ENCODE data around the gene POLR2F.

Gene POLR2F

GRCh38 chr22:37931893-37932389 lies 21.6 kb upstream of the POLR2F start:
- Histone ChIP-seq H3K9me3 (ENCODE audit: control insufficient read depth, insufficient read depth, low read depth, low read length) (no peaks in the 10 kb centered on the region), H3K4me3 (ENCODE audit: low read depth, low read length) (no peak overlapping the region), H3K4me1 (ENCODE audit: control insufficient read depth, insufficient read depth, low read length) (peaks cover 6% of the 10 kb centered on the region), H3K36me3 (ENCODE audit: control insufficient read depth in 2 of 2, insufficient read depth in 1 of 2, low read length in 2 of 2) (peaks cover 6 to 78% of the 10 kb centered on the region in 2 experiments; a peak in 2 of 3 replicates), H3K27ac (ENCODE audit: extremely low read depth, low read depth, low read length) (no peak overlapping the region)
- ChIA-PET CTCF (interaction anchor here (0.6 to 3.8 kb wide), 6 partner anchors 13 to 518 kb away, joined by 3 to 17 read pairs (median 6); partner anchors contain the start of gene MICALL1), POLR2A (interaction anchor here (0.7 to 1.2 kb wide), 5 partner anchors 8 to 114 kb away, joined by 3 read pairs; partner anchors contain the start of gene MICALL1)
- no peak for TF ChIP-seq ZNF239 (tag by site-specific recombination; IDR thresholded peaks at IDR 0.05)
- TF ChIP-seq ZNF561 (tag by site-specific recombination; IDR thresholded peaks at IDR 0.05; ENCODE audit: borderline replicate concordance): no peak
- no peak for TF ChIP-seq ZNF146 (tag by site-specific recombination; IDR thresholded peaks at IDR 0.05)
- 0 out of 2 replicates have a peak, but pooled peaks have one; percentile 16 for TF ChIP-seq HIC1 (tag by site-specific recombination; IDR thresholded peaks at IDR 0.05)
- no peak for TF ChIP-seq ZNF501 (tag by site-specific recombination; IDR thresholded peaks at IDR 0.05)
- no peak for TF ChIP-seq ZBTB26 (tag by site-specific recombination; optimal IDR thresholded peaks at IDR 0.05)
- TF ChIP-seq ZNF843 (tag by site-specific recombination; IDR thresholded peaks at IDR 0.05): no peak
- peak; percentile 67; the same call in 1 of the 2 replicates for TF ChIP-seq OSR2 (tag by site-specific recombination; IDR thresholded peaks at IDR 0.05)
- TF ChIP-seq ZNF791 (tag by site-specific recombination; IDR thresholded peaks at IDR 0.05): no peak
- no peak for TF ChIP-seq ZNF654 (tag by site-specific recombination; IDR thresholded peaks at IDR 0.05; ENCODE audit: low read depth)
- no peak for TF ChIP-seq FEZF1 (tag by site-specific recombination; IDR thresholded peaks at IDR 0.05)
- 0 out of 2 replicates have a peak, but pooled peaks have one; percentile 40 for TF ChIP-seq SP7 (tag by site-specific recombination; IDR thresholded peaks at IDR 0.05)
- 0 out of 2 replicates have a peak, but pooled peaks have one; percentile 8 for TF ChIP-seq ZNF600 (tag by site-specific recombination; IDR thresholded peaks at IDR 0.05)
- TF ChIP-seq GLI4 (tag by site-specific recombination; IDR thresholded peaks at IDR 0.05): no peak

GRCh38 chr22:37932401-37932800 lies 21.1 kb upstream of the POLR2F start:
- CTCF ChIA-PET: interaction anchor here (0.6 to 3.8 kb wide), 7 partner anchors 26 to 519 kb away, joined by 3 to 25 read pairs (median 9); partner anchors contain the start of gene MICALL1
- H3K4me3 ChIP-seq (ENCODE audit: low read depth, low read length): no peak overlapping the region
- TF ChIP-seq ZNF426 (tag by site-specific recombination; IDR thresholded peaks at IDR 0.05) (no peak), ZNF311 (tag by site-specific recombination; IDR thresholded peaks at IDR 0.05; ENCODE audit: borderline replicate concordance) (no peak), ZNF530 (tag by site-specific recombination; IDR thresholded peaks at IDR 0.05; ENCODE audit: low read depth) (no peak), KLF1 (tag by site-specific recombination; IDR thresholded peaks at IDR 0.05) (peak; percentile 8; the same call in 1 of the 2 replicates)
- H3K9me3 ChIP-seq (ENCODE audit: control insufficient read depth, insufficient read depth, low read depth, low read length): no peaks in the 10 kb centered on the region
- peaks cover 6% of the 10 kb centered on the region for H3K4me1 ChIP-seq (ENCODE audit: control insufficient read depth, insufficient read depth, low read length)
- H3K27ac ChIP-seq (ENCODE audit: extremely low read depth, low read depth, low read length): no peak overlapping the region
- peaks cover 8 to 78% of the 10 kb centered on the region in 2 experiments; a peak in 2 of 3 replicates for H3K36me3 ChIP-seq (ENCODE audit: control insufficient read depth in 2 of 2, insufficient read depth in 1 of 2, low read length in 2 of 2)
- POLR2A ChIA-PET: interaction anchor here (0.7 to 2.3 kb wide), 6 partner anchors 9 to 115 kb away, joined by 3 to 11 read pairs (median 3); partner anchors contain the start of genes C22orf23, MICALL1 and POLR2F
